Stimulated activated CD4-positive, alpha-beta T cell treated with anti-CD3 and anti-CD28 coated beads, Interleukin-2, amount 100 ng/mL, for 48 hours (primary cell): ENCODE data around the gene TSSK3.
"Not testable (repeated sequence)": the region's sequence is repeated elsewhere in the genome, so short reads cannot be mapped to it uniquely, and the experiment has no call there.

ENCODE experiments used
- DNase-seq, 2 donors: peaks; one replicate each; pipeline ENCODE4 v3.0.0-alpha.2; 2020

TSSK3 gene

DNA sequence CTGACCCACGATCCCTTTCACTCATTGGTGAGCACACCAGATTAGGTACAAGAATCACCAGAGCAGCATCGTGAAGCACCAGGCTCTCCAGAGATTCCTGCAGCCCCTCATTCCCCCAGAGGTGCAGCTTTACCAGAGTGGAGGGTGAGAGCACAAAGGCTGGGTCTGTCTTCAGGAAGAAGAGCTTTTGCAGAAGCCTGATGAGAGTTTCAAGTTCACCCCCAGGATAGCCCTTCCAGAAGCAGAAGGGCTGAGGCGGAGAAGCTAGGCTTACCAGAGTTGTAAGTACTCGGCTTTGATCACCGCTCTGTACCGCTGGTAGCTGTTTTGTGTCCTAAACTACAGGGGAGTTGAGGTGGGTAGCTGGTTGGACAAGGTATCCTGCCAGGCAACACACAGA lies 3.1 kb downstream of the TSSK3 start:
- no peak for DNase-seq

- no peak for DNase-seq
These were observed 5.7 kb downstream of the TSSK3 start for GRCh38 chr1:32367912-32368635.

GRCh38 chr1:32372149-32372756 lies 9.9 kb downstream of the TSSK3 start:
- no peak for DNase-seq

GRCh38 chr1:32373996-32374592 lies 11.8 kb downstream of the TSSK3 start:
- no peak for DNase-seq

DNA sequence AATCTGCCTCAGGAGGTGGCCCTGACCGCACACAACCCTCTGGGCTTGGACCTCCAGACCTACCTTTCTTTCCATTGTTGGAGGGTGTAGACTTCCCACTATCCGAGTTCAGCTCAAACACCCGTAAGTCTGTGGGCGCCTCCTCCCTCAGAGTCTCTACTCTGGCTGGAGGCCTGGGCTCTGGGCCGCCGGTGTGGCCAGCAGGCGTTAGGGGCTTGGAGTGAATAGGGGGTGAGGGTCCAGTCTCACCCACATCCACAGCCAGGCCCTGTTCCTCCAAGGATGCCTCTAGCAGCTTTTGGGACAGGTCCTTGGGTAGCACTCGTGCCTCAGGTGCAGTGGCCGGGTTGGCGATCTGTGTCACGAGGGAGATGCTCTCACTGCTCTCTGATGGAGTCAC lies 13.9 kb downstream of the TSSK3 start:
- DNase-seq: no peak

- DNase-seq: no peak
These were observed 15.3 kb downstream of the TSSK3 start for GRCh38 chr1:32377541-32378220.

DNA sequence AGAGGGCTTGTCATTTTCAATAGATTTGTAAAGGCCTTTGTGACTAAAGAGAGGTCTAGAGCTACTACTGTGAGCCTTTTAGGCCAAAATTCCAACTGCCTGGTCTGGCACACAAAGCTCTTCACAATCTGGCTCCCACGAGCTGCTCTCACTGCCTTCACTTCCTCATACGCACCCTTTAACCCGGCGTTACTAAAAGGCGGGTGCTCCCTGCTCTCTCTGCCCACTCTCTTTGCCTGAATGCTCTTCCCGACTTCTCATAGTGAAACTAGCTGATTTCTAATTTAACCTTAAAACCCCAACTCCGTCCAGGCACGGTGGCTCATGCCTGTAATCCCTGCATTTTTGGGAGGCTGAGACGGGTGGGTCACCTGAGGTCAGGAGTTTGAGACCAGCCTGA lies 17.7 kb downstream of the TSSK3 start:
- DNase-seq: no peak

GRCh38 chr1:32386676-32387392 lies 24.5 kb downstream of the TSSK3 start:
- no peak for DNase-seq

DNA sequence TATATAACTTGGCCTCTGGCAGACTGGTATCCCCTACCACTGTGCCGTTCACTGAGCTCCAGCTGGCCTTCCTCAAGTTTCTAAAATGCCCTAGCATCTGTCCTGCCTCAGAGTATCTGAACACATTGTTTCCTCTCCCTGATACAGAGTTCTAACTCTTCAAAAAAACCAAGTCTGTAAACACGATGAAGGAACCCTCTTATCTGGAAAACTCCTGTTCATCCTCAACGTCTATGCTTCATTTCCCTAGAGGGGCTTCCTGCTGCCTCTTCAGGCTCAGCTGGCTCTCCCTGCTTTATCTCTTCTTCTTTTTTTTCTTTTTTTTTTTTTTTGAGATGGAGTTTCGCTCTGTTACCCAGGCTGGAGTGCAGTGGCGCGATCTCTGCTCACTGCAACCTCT lies 26.3 kb downstream of the TSSK3 start:
- no peak for DNase-seq

DNA sequence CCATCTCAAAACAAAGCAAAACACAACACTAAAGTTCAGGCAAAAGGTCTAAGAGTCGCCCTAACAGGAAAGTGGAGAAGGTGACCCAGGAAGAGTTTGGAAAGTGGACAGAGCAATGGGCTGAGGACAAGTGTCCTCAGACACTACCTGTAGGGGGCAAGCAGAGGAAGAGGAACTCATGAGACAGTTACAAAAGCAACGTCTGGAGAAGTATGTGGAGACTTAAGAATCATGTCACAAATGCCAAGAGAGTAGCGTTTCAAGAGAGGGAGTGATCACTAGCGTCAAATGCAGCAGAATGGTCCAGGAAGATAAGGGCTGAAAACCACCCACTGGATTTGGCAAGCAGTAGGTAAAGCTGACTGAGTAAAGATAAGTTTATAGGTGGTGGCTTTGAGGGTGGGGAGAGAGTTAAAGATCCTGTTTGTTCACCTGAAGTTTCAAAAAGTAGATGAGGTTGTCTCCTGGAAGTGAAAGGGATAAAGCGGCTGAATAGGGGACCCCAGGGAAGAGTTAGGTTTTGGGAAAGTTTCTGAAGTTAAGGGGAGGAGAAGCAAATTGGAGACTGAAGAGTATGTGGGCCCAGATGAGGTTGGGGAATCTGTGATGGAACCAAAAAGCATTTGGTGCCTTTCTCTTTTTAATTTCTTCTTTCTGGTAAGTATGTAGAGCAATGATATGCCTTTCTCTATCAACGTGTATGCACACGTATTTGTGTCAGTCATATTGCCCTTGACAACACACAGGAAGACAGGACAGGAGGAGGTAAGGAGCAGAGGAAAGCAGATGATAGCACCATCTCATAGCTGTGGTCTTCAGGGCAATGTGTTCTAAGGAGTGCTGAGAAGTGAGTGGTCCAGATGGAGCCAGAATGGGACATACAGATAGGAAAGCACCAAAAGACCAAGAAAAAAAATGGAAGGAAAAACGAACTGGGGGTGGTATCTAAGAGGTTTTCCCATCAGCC lies 28.8 kb downstream of the TSSK3 start:
- DNase-seq: no peak

DNA sequence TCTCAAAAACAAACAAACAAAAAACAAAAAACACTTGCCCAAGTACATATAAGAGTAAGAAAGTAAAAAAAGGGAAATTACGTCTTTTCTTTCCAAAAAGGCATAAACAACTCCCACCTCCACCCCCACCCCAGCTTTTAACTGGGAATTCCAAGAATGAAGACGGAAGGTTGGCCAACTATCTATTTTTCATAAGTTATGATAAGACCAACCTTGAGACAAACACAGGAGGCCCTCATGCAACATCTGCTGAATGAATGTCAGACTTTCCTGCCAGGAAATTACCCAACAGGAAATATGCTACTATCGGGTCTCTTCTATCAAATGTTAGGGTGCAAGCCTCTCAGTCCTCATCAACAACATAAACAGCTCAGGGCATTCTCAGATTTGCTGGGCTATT lies 30.0 kb downstream of the TSSK3 start:
- no peak for DNase-seq

- DNase-seq: no peak
These were observed 30.8 kb downstream of the TSSK3 start for GRCh38 chr1:32393136-32393535.

- DNase-seq: peak in 1 of 2 donors; percentile 16
These were observed 31.4 kb downstream of the TSSK3 start for GRCh38 chr1:32393832-32394140.

DNA sequence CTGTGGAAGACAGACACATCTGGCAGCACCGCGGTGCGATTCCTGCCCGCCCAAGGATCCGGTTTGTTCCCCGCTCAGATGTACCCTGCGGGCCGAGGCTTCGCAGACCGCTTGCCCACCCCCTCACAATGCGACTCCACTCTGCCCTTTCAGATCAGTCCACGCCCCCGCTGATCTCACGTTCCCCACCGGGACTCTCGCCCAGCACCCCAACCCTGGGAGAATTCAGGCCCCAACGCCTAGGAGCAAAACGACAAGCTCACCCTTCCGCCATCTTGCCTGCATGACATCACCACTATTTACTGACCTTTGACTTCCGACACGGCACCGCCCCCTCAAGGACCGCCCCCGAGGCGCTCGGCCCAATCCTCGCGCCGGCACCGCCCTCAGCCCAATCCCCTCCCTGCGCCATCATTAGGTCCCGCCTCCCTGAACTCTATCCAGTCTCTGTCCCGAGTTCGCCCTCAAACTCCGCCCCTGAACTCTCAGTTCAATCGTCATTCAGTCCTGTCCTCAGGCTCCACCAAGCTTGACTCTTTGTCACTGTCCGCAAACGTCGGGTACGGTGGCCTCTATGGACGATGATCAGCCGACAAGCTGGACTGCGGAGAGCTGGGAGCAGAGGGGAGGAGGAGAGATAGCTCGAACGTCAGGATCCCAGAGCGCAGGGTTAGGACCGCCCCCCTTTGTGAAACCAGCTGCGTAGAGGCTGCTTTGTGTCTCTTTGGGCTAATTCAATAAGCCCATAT lies 32.0 kb downstream of the TSSK3 start, which contains the start of gene BSDC1:
Gene BSDC1 (minus strand): TSS at position 301 of the 749 bp plus-strand sequence. CDS start 27 bp downstream, at position 274.
- DNase-seq: peak; percentile 98

GRCh38 chr1:32394890-32395432 lies 32.6 kb downstream of the TSSK3 start:
- no peak for DNase-seq

- not testable (repeated sequence) for DNase-seq
These were observed 34.2 kb downstream of the TSSK3 start for GRCh38 chr1:32396524-32396923.

GRCh38 chr1:32398401-32398800 lies 36.1 kb downstream of the TSSK3 start:
- no peak for DNase-seq

DNA sequence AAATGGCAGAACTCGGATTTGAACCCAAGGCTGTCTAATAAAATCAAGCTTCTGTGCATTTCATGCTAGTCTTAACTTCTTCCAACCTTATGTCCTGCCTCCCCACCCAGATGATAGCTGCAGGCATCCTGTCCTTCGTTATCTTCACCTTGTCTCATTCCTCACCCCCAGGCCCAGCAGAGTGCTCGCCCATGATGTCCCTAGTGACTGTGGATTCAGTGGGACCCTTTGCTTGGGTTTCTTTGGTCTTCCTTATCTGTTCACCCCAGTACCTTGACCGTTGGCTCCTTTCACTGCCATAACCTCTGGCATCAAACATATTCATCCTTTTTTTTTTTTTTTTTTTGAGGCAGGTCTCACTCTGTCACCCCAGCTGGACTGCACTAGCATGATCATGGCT lies 37.5 kb downstream of the TSSK3 start:
- DNase-seq: no peak

DNA sequence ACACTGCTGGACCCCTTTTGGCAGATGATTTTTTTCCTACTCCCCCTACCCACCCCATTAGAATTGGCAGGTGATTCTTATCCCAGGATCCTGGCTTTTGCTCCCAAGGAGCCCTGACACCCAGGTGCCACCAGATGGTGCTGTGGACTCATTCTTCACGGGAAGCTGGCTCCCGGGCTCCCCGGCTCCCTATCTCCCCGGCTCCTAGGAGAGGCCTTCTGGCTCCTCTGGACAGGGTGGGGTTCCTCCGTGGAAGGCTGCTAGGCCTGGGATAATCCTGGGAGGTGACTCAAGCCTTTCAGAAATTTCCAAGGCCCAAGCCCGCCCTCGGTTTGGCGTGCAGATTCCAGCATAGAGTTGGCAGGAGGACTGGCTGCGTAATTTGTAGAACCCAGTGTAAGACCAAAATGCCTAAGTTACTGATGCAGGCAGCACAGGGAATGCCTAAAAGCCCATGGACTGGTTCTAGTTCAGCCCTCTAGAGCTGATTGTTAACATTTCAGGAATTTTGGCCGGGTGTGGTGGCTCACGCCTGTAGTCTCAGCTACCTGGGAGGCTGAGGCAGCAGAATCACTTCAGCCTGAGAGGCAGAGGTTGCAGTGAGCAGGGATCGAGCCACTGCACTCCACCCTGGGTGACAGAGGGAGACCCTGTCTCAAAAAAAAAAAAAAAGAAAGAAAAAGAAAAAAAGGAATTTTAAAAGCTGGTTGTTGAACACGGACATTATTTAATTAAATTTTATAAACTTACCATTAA lies 38.7 kb downstream of the TSSK3 start:
- peak; percentile 56 to 62 for DNase-seq

DNA sequence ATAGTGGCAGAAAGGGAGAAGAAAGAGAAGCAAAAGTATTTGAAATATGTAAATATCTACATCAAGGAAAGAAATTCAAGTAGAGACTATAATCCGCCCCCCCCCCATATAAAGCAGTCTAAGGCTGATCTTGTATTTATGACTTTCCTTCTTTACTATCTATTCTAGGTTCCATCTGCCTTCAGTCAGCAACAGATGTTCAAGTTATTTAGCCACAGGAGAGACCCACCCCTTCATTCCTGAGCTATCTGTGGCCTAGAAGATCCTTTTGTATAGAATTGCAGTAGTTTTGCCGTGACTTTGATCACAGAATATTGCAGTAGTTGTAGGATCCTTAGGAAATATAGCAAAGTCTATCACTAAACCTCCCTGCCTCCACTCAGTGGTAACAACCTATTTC lies 42.6 kb downstream of the TSSK3 start:
- no peak for DNase-seq
